ENCODE measurements around the gene PATJ.

DNA sequence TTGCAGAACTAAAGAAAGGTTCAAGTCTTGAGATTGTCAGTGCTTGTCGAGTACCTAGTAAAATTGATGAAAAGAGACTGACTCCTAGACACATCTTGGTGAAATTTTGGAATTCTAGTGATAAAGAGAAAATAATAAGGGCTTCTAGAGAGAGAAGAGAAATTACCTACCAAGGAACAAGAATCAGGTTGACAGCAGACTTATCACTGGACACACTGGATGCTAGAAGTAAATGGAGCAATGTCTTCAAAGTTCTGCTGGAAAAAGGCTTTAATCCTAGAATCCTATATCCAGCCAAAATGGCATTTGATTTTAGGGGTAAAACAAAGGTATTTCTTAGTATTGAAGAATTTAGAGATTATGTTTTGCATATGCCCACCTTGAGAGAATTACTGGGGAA, 468.7 kb downstream of the PATJ start:
- TF ChIP-seq, protein P1, sequence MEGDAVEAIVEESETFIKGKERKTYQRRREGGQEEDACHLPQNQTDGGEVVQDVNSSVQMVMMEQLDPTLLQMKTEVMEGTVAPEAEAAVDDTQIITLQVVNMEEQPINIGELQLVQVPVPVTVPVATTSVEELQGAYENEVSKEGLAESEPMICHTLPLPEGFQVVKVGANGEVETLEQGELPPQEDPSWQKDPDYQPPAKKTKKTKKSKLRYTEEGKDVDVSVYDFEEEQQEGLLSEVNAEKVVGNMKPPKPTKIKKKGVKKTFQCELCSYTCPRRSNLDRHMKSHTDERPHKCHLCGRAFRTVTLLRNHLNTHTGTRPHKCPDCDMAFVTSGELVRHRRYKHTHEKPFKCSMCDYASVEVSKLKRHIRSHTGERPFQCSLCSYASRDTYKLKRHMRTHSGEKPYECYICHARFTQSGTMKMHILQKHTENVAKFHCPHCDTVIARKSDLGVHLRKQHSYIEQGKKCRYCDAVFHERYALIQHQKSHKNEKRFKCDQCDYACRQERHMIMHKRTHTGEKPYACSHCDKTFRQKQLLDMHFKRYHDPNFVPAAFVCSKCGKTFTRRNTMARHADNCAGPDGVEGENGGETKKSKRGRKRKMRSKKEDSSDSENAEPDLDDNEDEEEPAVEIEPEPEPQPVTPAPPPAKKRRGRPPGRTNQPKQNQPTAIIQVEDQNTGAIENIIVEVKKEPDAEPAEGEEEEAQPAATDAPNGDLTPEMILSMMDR (IDR thresholded peaks at IDR 0.05; ENCODE audit: insufficient read depth, low read length) = no peak
- no peak for TF ChIP-seq POLR2AphosphoS5 (IDR thresholded peaks at IDR 0.05; ENCODE audit: low read depth)
- TF ChIP-seq, protein P2, sequence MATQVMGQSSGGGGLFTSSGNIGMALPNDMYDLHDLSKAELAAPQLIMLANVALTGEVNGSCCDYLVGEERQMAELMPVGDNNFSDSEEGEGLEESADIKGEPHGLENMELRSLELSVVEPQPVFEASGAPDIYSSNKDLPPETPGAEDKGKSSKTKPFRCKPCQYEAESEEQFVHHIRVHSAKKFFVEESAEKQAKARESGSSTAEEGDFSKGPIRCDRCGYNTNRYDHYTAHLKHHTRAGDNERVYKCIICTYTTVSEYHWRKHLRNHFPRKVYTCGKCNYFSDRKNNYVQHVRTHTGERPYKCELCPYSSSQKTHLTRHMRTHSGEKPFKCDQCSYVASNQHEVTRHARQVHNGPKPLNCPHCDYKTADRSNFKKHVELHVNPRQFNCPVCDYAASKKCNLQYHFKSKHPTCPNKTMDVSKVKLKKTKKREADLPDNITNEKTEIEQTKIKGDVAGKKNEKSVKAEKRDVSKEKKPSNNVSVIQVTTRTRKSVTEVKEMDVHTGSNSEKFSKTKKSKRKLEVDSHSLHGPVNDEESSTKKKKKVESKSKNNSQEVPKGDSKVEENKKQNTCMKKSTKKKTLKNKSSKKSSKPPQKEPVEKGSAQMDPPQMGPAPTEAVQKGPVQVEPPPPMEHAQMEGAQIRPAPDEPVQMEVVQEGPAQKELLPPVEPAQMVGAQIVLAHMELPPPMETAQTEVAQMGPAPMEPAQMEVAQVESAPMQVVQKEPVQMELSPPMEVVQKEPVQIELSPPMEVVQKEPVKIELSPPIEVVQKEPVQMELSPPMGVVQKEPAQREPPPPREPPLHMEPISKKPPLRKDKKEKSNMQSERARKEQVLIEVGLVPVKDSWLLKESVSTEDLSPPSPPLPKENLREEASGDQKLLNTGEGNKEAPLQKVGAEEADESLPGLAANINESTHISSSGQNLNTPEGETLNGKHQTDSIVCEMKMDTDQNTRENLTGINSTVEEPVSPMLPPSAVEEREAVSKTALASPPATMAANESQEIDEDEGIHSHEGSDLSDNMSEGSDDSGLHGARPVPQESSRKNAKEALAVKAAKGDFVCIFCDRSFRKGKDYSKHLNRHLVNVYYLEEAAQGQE (IDR thresholded peaks at IDR 0.05; ENCODE audit: insufficient replicate concordance, low read depth) = no peak
- TF ChIP-seq GABPA (IDR thresholded peaks at IDR 0.05; ENCODE audit: low read depth) = no peak

All from HL-60 (cell line).